Panc1 (cell line): Measurements from ENCODE around the gene CREBRF.

Experiments used
- CTCF ChIP-seq: fragments of 450-650 bp; IDR thresholded peaks from 2 replicates; pipeline ENCODE4 v1.5.1; 2017; ENCODE audit warnings: mild to moderate bottlenecking
- POLR2AphosphoS5 ChIP-seq: IDR thresholded peaks from 2 replicates; pipeline ENCODE4 v1.6.1; 2012; ENCODE audit warnings: mild to moderate bottlenecking, low read depth, low read length, moderate library complexity
- REST ChIP-seq, 2 experiments: IDR thresholded peaks; 2 replicates each; pipeline ENCODE4 v1.6.1; 2011 to 2012; ENCODE audit warnings: low read depth in 2 of 2, control low read depth in 1 of 2, low read length in 1 of 2, mild to moderate bottlenecking in 1 of 2, moderate library complexity in 1 of 2; ENCODE audit not compliant: insufficient read depth in 1 of 2

- TF ChIP-seq CTCF, result no peak
- TF ChIP-seq POLR2AphosphoS5, result no peak
- TF ChIP-seq REST (IDR thresholded peaks at IDR 0.05; ENCODE audit: insufficient read depth in 1 of 2, low read depth in 2 of 2, low read length in 1 of 2), result no peak
These were observed 10.7 kb upstream of the CREBRF start for GRCh38 chr5:173045474-173045873.
